H9 (cell line): ENCODE results near the gene ATG5. TPM values are rescaled to one million over a fixed set of nuclear protein-coding genes. Genes with fewer than 3 reads are reported as not detected.

Source experiments
- DNase-seq: peaks from one replicate; pipeline ENCODE4 v3.0.0-alpha.2; 2017
- H2AFZ ChIP-seq: one replicate; pipeline ENCODE4 v1.6.1; 2013; ENCODE audit warnings: mild to moderate bottlenecking, low read length, control low read depth, moderate library complexity
- H2AK5ac ChIP-seq: 2 replicates; pipeline ENCODE4 v1.6.1; 2013; ENCODE audit warnings: low read length, control low read depth, mixed read lengths; ENCODE audit not compliant: insufficient read length
- H2BK120ac ChIP-seq: one replicate; pipeline ENCODE4 v1.6.1; 2013; ENCODE audit warnings: low read depth, mild to moderate bottlenecking, low read length, control low read depth, inconsistent platforms; ENCODE audit not compliant: poor library complexity, severe bottlenecking
- H2BK12ac ChIP-seq: 2 replicates; pipeline ENCODE4 v1.6.1; 2013; ENCODE audit warnings: low read length, control low read depth, mixed read lengths, low read depth; ENCODE audit not compliant: insufficient read length
- H2BK15ac ChIP-seq: 2 replicates; pipeline ENCODE4 v1.6.1; 2013; ENCODE audit warnings: low read depth, low read length, control low read depth
- H2BK20ac ChIP-seq: one replicate; pipeline ENCODE4 v1.6.1; 2013; ENCODE audit warnings: low read depth, mild to moderate bottlenecking, low read length, control low read depth, inconsistent platforms; ENCODE audit not compliant: poor library complexity, severe bottlenecking
- H2BK5ac ChIP-seq: 2 replicates; pipeline ENCODE4 v1.6.1; 2013; ENCODE audit warnings: low read length, control low read depth, mixed read lengths; ENCODE audit not compliant: insufficient read length
- H3K14ac ChIP-seq: 2 replicates; pipeline ENCODE4 v1.6.1; 2013; ENCODE audit warnings: low read length, control low read depth; ENCODE audit not compliant: insufficient read depth
- H3K18ac ChIP-seq: 2 replicates; pipeline ENCODE4 v1.6.1; 2013; ENCODE audit warnings: low read depth, mild to moderate bottlenecking, mixed read lengths, low read length, control low read depth; ENCODE audit not compliant: insufficient read length
- H3K23ac ChIP-seq: 2 replicates; pipeline ENCODE4 v1.6.1; 2013; ENCODE audit warnings: low read length, control low read depth, mixed read lengths, low read depth; ENCODE audit not compliant: insufficient read length
- H3K23me2 ChIP-seq: 2 replicates; pipeline ENCODE4 v1.6.1; 2013; ENCODE audit warnings: low read depth, mild to moderate bottlenecking, mixed read lengths, low read length, control low read depth; ENCODE audit not compliant: insufficient read length, poor library complexity, severe bottlenecking
- H3K27ac ChIP-seq: 2 replicates; pipeline ENCODE4 v1.5.1; 2013; ENCODE audit warnings: low read length, control low read depth, mixed read lengths, low read depth; ENCODE audit not compliant: insufficient read length
- H3K27me3 ChIP-seq: 2 replicates; pipeline ENCODE4 v1.6.1; 2013; ENCODE audit warnings: low read length, control low read depth, inconsistent platforms; ENCODE audit not compliant: insufficient read depth
- H3K4ac ChIP-seq: 2 replicates; pipeline ENCODE4 v1.6.1; 2013; ENCODE audit warnings: low read depth, mild to moderate bottlenecking, control low read depth, inconsistent platforms, low read length, moderate library complexity
- H3K4me1 ChIP-seq: 2 replicates; pipeline ENCODE4 v1.6.1; 2013; ENCODE audit warnings: low read length, control low read depth, inconsistent platforms; ENCODE audit not compliant: insufficient read depth
- H3K4me2 ChIP-seq: 2 replicates; pipeline ENCODE4 v1.6.1; 2013; ENCODE audit warnings: low read length, control low read depth, mixed read lengths; ENCODE audit not compliant: insufficient read length, insufficient read depth
- H3K56ac ChIP-seq: 2 replicates; pipeline ENCODE4 v1.6.1; 2013; ENCODE audit warnings: low read depth, mild to moderate bottlenecking, mixed read lengths, low read length, control low read depth; ENCODE audit not compliant: insufficient read length
- H3K79me1 ChIP-seq: 2 replicates; pipeline ENCODE4 v1.6.1; 2013; ENCODE audit warnings: low read depth, mild to moderate bottlenecking, moderate library complexity, low read length, control low read depth, inconsistent platforms; ENCODE audit not compliant: insufficient read depth, poor library complexity, severe bottlenecking
- H3K79me2 ChIP-seq: 2 replicates; pipeline ENCODE4 v1.6.1; 2013; ENCODE audit warnings: low read length, control low read depth, inconsistent platforms; ENCODE audit not compliant: insufficient read depth
- H3K9ac ChIP-seq: 2 replicates; pipeline ENCODE4 v1.6.1; 2013; ENCODE audit warnings: low read length, control low read depth, mixed read lengths; ENCODE audit not compliant: insufficient read length; ENCODE audit errors: extremely low read depth
- H3K9me3 ChIP-seq: one replicate; pipeline ENCODE4 v1.6.1; 2013; ENCODE audit warnings: low read depth, low read length, inconsistent platforms; ENCODE audit not compliant: control insufficient read depth
- H3T11ph ChIP-seq: one replicate; pipeline ENCODE4 v1.6.1; 2013; ENCODE audit warnings: mild to moderate bottlenecking, low read length, control low read depth, inconsistent platforms
- H4K20me1 ChIP-seq: one replicate; pipeline ENCODE4 v1.6.1; 2013; ENCODE audit not compliant: control insufficient read depth, insufficient read length, insufficient read depth
- H4K5ac ChIP-seq: 2 replicates; pipeline ENCODE4 v1.6.1; 2013; ENCODE audit warnings: low read depth, mild to moderate bottlenecking, mixed read lengths, low read length, control low read depth; ENCODE audit not compliant: insufficient read length
- H4K8ac ChIP-seq: replicated peaks from 2 replicates; pipeline ENCODE4 v1.6.1; 2013; ENCODE audit warnings: low read length, control low read depth, mixed read lengths, low read depth; ENCODE audit not compliant: insufficient read length
- H4K91ac ChIP-seq: 2 replicates; pipeline ENCODE4 v1.6.1; 2013; ENCODE audit warnings: low read depth, mild to moderate bottlenecking, moderate library complexity, mixed read lengths, low read length, control low read depth; ENCODE audit not compliant: insufficient read length
- H3K27ac Mint-ChIP-seq, 3 experiments: 2 replicates in 2 of 3; 3 replicates in 1 of 3; pipeline ENCODE4 v1.8.0; 2020 to 2021; ENCODE audit warnings: mixed read lengths in 3 of 3, mild to moderate bottlenecking in 1 of 3, moderate library complexity in 1 of 3
- H3K27me3 Mint-ChIP-seq: 2 replicates; pipeline ENCODE4 v1.8.0; 2021; ENCODE audit warnings: low read depth, mild to moderate bottlenecking, moderate library complexity, mixed read lengths
- H3K36me3 Mint-ChIP-seq, 3 experiments: 2 replicates in 2 of 3; 3 replicates in 1 of 3; pipeline ENCODE4 v1.8.0; 2020 to 2021; ENCODE audit warnings: low read depth in 3 of 3, mixed read lengths in 3 of 3; ENCODE audit not compliant: insufficient read depth in 1 of 3
- H3K4me1 Mint-ChIP-seq, 2 experiments: 2 replicates each; pipeline ENCODE4 v1.8.0; 2020; ENCODE audit warnings: mixed read lengths in 2 of 2
- H3K4me3 Mint-ChIP-seq, 2 experiments: 2 replicates in 1 of 2; 3 replicates in 1 of 2; pipeline ENCODE4 v1.8.0; 2020 to 2021; ENCODE audit warnings: mild to moderate bottlenecking in 2 of 2, mixed read lengths in 2 of 2, moderate library complexity in 1 of 2
- H3K9me3 Mint-ChIP-seq, 2 experiments: 2 replicates in 1 of 2; 3 replicates in 1 of 2; pipeline ENCODE4 v1.8.0; 2020; ENCODE audit warnings: mild to moderate bottlenecking in 2 of 2, mixed read lengths in 2 of 2, moderate library complexity in 1 of 2
- WGBS: extraction: QIAGEN DNeasy Blood & Tissue Kit; methylation state at CpG from one replicate; pipeline ENCODE4 v1.1.7; 2013; ENCODE audit warnings: missing lambda C conversion rate, low lambda C conversion rate, mixed read lengths; ENCODE audit not compliant: insufficient read length; ENCODE audit errors: extremely low coverage; 5-methylcytosine and 5-hydroxymethylcytosine counted together
- total RNA-seq: library from RNA; stranded (reverse); gene quantifications from 2 replicates; pipeline ENCODE4 v1.2.1, GENCODE V29; 2021
- TF ChIP-seq, protein P1 (sequence below): fragments of 200-600 bp; sonication (generic); conservative IDR thresholded peaks from 3 replicates; pipeline ENCODE4 v1.8.0; 2021; ENCODE audit warnings: antibody characterized with exemption, mild to moderate bottlenecking

The ATG5 gene
- total RNA-seq, 1 experiment from 2014 or later, result 36.7 TPM

DNA sequence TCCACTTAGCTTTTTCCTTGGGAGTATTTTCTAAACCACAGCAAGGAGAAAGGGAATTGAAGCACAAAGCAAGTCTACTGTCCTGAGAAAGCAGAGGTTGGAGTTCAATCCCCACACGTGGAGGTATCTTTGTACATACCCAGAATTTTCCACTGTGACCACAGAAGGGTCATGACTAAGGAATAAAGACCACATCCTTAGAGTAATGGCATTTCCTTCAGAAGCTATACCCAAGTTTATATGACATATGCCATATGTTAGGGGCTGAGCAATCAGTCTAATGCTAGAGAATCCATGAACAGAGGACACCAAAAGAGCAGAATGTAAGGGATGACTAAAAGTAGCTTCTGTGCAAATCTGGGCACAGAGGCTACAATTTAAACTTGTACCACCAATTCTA lies 46.4 kb downstream of the ATG5 start:
- no peak overlapping the region for H2AFZ ChIP-seq
- no peaks in the 10 kb centered on the region for H4K20me1 ChIP-seq
- no peak overlapping the region for H3K4ac ChIP-seq
- no peak overlapping the region for H2BK120ac ChIP-seq
- Mint-ChIP-seq H3K4me1 (no peaks in the 10 kb centered on the region), H3K36me3 (peaks cover 4 to 19% (median 16%) of the 10 kb centered on the region in 3 experiments), H3K9me3 (no peaks in the 10 kb centered on the region), H3K27ac (no peak overlapping the region; a peak in 1 of 7 replicates), H3K27me3 (no peaks in the 10 kb centered on the region), H3K4me3 (no peak overlapping the region)
- H3K79me1 ChIP-seq, result peaks cover 2% of the 10 kb centered on the region
- H2BK20ac ChIP-seq, result no peak overlapping the region
- H3K18ac ChIP-seq, result no peak overlapping the region
- no peak overlapping the region for H3K56ac ChIP-seq
- peaks cover 1% of the 10 kb centered on the region; the same call in 1 of the 2 replicates for H3K79me2 ChIP-seq
- no peak overlapping the region for H4K91ac ChIP-seq
- TF ChIP-seq, protein P1, sequence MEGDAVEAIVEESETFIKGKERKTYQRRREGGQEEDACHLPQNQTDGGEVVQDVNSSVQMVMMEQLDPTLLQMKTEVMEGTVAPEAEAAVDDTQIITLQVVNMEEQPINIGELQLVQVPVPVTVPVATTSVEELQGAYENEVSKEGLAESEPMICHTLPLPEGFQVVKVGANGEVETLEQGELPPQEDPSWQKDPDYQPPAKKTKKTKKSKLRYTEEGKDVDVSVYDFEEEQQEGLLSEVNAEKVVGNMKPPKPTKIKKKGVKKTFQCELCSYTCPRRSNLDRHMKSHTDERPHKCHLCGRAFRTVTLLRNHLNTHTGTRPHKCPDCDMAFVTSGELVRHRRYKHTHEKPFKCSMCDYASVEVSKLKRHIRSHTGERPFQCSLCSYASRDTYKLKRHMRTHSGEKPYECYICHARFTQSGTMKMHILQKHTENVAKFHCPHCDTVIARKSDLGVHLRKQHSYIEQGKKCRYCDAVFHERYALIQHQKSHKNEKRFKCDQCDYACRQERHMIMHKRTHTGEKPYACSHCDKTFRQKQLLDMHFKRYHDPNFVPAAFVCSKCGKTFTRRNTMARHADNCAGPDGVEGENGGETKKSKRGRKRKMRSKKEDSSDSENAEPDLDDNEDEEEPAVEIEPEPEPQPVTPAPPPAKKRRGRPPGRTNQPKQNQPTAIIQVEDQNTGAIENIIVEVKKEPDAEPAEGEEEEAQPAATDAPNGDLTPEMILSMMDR, result no peak
- H3K9me3 ChIP-seq, result no peaks in the 10 kb centered on the region
- no peak overlapping the region for H3T11ph ChIP-seq
- no peak overlapping the region for H3K14ac ChIP-seq
- H3K27me3 ChIP-seq, result no peaks in the 10 kb centered on the region
- H3K23me2 ChIP-seq, result no peaks in the 10 kb centered on the region
- no peak overlapping the region for H2AK5ac ChIP-seq
- H2BK12ac ChIP-seq, result no peak overlapping the region
- H2BK5ac ChIP-seq, result no peak overlapping the region
- no CpG with 5 or more reads among the region's 1 CpG for WGBS
- H3K23ac ChIP-seq, result no peak overlapping the region
- no peak overlapping the region for H4K8ac ChIP-seq
- no peak overlapping the region for H2BK15ac ChIP-seq
- no peaks in the 10 kb centered on the region for H3K4me1 ChIP-seq
- H3K4me2 ChIP-seq, result no peak overlapping the region
- H3K27ac ChIP-seq, result no peak overlapping the region
- no peak overlapping the region for H4K5ac ChIP-seq
- DNase-seq, result no peak
- no peak overlapping the region for H3K9ac ChIP-seq
